Activated effector memory CD4-positive, alpha-beta T cell treated with Interleukin-2 at 50 U/mL for 16 hours (primary cell): ENCODE data around the gene U2AF2.

Experiments
- DNase-seq: peaks from one replicate; pipeline ENCODE4 v3.0.0-alpha.2; 2020

The U2AF2 gene

DNA sequence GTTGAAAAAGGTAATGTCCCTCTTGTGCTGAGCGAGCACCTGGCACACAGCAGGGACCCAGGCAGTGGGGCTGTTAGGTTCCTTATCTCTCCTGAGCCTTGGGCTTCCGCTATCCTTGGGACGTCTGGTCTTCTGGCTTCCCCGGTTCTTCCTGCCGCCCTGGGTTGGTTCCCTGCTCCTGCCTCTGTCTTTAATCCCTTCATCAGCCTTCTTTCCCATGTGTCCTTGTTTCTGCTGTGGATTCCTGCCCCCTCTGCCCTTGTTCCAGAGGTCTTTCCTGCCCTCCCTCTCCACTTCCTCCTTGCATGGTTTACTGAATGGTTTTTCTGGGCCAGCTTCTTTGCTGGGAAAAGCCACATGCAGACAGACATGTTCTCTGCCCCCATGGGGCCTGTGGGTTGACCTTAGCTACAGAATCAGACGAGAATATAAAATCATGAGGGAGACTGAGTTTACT lies 22.8 kb downstream of the U2AF2 start:
- no peak for DNase-seq

DNA sequence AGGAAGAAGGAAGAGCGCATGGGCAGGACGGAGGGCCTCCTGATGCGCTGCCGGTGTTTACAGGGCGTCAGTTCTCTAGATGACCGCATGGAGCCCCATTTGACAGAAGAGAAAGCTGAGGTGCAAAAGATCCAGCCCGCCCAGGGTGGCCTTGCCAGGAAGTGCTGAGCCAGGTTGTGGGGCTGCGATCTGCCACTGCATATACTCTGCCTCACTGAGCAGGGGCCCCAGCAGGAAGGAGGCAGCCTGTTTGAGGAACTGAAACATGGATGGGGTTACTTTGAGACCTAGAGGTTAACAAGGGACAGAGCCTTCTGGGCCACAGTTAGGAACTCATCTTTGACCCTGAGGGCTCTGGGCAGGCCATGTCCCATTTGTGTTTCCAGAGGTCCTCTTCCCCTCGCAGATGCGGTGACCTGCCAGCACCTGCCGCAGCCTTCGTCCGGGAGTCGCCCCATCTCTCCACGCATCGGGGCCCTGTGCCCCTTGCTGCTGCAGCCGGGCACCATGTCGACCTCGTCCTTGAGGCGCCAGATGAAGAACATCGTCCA lies 23.4 kb downstream of the U2AF2 start:
- DNase-seq = no peak

DNA sequence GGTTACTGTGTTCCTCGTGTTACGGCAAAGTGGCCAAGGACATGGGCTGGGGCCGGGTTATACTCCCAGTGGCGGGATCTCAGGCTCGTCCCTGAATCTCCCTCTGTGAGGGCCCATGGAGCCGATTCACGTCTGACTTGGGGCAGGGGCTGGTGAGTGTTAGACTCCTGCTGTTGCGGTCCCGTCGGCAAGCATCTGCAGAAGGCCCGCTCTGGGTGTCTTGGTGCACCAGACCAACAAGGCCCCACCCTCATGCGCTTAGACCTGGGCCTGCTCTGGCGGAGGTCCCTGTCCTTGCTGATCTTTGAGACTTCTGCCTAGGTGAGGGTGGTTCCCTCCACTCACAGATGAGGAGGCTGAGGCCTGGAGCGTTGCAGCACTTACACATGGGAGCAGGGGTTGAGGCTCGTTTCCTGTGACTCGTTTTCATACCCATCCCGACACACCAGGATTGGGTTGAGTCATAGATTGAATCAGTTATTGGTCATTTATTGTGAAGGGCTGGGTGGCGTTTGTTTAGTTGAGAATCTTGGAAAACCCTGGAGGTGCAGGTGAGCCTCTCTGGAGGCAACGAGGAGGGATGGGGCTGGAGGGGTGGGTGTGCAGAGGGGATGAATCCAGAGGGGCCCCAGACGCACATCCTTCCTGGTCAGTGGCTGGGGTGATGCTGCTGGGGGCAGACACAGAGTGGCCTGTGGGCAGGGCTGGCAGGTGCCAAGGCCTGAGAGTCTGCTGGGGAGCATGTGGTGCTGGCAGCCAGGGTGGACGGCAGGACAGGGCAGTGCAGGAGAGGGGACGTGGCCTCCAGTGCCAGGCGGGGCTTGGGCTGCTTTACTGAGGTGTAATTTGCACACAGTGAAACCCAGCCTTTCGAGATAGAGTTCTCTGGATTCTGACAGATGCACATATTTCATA lies 24.8 kb downstream of the U2AF2 start:
- no peak for DNase-seq

DNA sequence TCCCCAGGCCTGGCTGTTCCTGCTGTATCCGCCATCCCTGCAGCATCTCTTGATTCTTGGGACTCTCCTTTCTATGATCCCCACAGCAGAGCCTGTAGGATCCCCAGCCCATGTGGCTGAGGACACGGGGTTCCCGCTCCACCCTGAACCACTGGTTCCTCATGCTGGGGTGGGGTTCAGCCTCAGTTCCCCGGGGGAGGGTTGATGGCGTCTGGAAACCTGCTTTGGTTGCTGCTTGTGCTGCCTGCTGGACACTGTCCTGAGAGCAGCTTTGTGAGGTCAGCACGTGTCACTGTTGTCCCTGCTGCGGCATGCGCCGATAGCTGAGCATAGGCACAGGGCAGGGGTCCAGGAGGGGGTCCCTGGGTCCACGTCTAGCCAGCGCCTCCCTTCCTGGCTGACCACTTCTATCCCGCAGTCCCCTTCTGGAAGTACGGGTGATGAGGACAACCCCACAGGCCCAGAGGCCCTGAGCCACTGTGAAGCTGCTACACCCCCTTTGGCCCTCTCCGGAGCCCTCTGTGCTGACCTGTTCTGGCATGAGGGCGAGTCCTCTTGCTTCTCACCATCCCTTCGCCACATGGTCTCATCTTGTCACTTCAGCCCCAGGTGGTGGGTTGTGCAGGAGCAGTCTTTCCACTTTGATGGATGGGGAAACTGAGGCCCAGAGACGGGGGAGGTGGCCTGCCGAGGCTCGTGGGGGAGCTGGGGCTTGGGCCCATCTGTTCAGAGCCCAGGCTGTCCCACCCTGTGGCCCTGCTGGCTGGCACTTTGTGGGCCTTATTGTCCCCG lies 25.7 kb downstream of the U2AF2 start:
- no peak for DNase-seq

DNA sequence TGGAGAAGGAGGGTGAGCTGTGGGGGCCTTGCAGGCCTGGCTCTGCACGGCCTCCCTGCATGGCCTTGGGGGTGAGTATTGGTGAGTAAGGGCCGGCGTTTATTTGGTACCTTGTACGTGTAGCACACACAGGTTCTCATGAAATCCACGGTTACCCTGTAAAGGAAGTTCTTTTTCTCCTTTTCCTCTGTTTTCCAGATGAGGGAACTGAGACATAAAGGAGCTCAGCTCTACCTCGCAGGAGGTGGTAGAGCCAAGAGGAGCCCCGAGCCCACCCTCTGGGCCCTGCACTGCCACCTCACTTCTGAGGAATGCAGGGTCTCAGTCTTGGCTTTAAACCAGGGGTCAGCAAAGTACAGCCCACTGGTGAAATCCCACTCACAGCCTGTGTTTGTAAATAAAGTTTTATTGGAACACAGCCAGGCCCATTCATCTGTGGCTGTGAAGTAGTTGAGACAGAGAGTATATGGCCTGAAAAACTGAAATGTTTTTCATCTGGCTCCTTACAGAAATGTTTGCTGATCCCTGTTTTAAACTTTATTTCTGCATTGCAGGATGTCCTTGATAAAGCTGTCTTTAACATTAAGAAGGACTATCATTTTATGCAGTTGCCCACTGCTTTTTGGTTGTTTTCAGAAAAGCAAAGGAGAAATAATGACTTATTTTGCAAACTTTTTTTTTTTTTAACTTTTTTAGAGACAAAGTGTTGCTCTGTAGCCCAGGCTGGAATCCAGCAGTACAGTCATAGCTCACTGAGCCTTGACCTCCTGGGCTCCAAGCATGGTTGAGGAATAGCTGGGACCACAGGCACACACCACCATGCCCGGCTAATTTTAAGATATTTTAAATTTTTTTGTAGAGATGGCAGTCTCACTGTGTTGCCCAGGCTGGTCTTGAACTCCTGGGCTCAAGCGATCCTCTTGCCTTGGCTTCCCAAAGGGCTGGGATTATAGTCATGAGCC lies 26.6 kb downstream of the U2AF2 start:
- no peak for DNase-seq

DNA sequence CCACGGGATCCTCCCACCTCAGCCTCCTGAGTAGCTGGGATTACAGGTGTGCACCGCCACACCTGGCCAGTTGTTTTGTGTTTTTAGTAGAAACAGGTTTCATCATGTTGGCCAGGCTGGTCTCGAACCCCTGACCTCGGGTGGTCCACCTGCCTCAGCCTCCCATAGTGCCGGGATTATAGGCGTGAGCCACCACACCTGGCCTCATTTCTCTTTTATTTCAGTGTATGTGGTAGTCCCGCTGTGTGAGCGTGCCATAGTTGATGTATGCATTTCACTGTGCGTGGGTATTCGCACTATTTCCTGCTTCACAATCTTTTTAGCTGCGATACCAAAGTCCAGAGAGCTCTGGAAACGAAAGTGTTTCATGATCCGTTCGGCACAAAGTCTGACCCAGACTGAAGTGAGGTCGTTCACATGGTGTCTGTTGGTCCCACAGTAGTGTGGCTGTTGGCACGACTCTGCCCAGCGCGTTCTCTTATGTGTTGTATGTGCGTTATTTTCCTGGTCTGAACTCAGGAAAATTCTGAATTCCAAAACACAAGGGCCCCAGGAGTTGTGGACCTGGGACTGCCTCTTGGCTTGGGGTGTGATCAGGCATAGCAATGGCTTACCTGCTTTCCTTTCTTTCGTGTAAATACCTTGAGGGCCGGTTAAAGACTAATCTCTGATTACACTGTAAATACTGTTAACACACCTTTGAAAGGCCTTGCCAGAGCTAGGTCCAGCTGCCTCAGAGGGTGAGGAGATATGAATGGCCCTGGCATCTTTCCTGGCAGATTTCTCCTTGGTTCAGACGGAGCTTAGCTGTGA lies 28.8 kb downstream of the U2AF2 start:
- no peak for DNase-seq

DNA sequence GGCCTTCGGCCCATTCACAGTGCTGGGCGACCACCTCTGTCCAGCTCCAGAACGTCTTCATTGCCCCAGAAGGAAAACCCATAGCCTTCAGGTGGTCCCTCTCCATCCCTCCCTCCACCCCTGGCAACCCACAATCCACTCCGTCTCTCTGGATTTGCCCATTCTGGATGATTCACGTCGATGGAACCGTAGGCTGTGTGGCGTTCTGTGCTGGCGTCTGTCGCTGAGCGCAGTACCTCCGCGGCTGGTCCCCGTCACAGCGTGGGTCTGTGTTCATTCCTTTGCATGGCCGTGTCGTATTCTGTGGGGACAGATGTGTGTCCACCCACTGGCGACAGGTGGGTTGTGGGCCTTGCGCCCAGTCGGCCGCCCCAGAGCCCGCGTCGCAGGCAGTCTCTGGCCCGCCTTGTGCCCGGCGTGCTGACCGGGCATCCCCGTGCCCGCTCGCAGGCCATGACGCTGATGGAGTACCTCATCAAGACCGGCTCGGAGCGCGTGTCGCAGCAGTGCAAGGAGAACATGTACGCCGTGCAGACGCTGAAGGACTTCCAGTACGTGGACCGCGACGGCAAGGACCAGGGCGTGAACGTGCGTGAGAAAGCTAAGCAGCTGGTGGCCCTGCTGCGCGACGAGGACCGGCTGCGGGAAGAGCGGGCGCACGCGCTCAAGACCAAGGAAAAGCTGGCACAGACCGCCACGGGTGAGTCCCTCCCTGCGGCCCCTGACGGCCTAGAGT lies 30.3 kb downstream of the U2AF2 start:
- DNase-seq = no peak

DNA sequence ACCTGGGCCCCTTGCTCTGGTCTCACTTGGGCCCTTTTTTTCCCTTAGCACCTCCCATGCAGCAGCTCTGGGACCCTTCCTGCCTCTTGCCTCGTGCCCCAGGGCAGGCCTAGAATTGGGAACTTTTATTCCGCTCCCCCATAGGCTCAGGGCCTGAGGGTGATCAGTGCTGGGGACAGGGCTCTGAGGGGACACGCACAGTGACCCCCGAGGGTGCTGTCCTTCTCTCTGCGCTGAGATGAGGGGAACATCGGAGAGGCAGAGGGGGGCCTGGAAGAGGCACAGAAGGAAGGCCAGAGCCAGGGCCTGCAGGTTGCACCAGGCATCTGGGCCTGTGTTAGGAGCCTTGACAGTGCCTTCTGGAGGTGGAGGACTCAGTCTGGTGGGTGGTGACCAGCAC lies 30.9 kb downstream of the U2AF2 start:
- no peak for DNase-seq

DNA sequence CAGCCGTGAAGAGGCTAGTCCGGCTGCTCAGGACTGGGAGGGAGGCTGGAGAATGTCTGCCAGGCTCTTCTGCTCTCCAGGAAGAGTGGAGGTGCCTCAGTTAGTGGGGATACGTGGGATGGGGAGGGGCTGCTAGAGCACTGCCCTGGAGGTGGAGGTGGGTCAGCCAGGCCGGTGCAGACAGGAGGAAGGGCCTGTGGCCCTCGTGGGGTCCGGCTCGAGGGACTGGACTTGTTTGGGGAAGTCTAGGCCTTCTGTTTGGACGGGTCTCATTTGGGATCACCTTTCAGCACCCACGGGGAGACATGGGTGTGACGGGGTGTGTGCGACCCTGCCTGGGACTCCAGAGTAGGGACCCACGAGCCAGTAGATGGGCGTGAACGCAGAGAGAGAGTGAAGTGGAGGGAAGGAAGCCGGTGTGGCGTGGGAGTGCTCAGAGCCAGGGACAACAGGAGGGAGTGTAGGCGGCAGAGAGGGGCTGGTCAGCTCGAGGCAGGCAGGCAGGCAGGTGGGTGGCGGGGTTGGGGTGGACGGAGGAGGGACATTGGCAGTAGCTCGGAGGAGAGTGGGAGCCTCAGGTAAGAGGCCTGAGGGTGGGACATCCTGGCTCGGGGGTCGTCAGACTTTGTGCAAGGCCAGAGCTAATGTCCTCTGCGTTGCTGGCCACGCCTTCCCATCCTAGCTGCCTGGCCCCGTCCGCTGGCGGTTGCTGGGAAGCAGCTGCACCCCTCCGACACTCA lies 31.6 kb downstream of the U2AF2 start:
- DNase-seq = no peak

DNA sequence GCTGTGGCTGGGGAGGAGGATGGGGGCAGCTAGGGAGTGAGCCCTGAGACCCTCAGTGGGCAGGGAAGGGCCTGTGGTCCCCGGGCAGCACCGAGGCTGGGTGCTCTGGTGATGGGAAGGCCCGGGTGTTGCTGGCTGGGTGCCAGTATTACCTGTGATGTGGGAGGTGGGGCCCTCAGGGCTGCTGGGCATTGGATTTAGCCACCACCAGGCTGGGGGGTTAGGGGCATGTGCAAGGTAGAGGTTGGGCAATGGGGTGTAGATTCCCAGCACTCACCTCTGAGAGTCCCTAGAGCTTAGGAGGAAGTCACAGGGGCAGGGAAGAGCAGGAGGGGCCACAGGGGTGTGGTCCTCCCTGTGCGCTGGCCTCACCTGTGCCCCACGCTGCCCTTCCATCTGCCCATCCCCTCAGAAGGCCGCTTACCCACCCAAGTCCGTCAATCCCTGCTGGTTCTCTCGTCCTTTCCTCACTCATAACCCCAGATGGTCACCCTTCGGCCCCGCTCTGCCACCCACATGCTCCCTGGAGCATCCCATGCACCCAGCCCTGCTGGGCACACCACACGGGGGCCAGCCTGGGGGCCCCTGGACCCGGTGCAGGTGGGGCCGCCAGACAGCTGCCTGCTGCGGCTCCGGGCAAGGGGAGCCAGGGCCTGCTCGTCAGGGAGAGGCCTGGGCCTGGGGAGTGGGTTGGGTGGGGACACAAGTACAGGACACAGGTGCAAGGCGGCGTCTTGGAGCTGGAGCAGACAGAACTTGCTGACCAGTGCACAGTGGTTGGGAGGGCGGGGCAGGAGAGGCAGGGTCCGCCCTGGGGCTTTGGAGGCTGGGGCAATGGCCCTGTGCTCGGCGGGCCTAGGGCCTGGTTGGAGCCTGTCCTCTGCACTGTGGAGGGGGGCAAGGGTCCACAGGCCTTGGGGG lies 32.7 kb downstream of the U2AF2 start:
- DNase-seq = no peak

DNA sequence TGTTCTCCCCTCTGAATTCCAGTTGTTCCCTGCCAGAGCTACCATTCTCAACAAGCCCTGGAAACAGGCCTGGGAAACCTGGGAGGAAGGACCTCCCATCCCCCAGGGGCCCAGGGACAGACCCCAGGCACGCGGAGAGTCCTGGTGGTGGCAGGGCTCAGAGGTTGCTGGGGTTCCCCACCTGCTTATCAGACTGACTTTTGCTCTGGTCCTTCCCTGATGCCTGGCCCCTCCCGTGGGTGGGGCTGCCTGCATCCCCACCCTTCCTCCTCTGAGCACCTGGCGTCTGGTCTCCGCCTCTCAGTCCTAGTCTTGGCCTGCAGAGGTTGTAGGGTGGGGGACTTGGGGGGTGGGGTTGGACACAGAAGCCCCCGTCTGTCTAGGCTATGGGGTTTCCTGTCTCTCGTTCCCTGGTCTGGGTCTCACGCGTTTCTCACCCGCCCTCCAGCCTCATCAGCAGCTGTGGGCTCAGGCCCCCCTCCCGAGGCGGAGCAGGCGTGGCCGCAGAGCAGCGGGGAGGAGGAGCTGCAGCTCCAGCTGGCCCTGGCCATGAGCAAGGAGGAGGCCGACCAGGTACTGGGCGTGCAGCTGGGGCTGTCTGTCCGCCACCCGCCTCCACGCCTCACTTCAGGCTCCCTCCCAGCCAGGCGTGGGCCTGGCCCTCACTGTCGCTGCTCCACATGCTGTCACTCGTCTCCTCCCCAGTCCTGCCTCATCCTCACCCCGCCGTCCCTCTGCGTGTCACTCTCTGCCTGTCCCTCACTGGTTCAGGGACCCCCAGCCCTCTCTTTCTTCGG lies 33.8 kb downstream of the U2AF2 start:
- no peak for DNase-seq

DNA sequence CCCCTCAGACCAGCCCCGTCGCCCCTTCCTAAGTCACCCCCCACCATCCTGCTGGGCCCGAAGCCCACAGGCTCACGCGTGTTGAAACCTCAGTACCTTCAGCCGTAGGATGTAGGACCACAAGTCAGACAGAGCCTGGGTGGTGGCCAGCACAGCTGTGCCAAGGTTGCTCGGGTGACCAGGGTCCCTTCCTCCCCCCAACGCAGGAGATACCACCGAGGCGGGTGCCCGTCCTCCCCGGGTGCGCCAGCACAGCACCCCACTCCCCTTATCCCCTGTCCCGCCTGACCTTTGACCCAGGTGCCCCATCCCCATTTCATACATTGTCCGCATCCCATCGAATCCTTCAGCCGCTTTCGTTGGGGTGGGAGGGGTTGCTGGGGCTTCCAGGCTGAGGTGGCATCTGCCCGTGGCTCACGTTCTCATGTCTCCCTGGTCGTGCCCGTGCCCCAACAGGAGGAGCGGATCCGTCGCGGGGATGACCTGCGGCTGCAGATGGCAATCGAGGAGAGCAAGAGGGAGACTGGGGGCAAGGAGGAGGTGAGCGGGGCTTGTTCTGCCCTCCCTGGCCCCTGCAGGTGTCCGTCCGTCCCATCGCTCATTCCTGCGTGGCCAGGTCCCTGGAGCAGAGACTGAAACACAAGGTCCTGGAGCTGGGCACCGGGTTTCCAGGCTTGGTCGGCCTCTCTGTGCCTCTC lies 34.7 kb downstream of the U2AF2 start:
- no peak for DNase-seq

DNA sequence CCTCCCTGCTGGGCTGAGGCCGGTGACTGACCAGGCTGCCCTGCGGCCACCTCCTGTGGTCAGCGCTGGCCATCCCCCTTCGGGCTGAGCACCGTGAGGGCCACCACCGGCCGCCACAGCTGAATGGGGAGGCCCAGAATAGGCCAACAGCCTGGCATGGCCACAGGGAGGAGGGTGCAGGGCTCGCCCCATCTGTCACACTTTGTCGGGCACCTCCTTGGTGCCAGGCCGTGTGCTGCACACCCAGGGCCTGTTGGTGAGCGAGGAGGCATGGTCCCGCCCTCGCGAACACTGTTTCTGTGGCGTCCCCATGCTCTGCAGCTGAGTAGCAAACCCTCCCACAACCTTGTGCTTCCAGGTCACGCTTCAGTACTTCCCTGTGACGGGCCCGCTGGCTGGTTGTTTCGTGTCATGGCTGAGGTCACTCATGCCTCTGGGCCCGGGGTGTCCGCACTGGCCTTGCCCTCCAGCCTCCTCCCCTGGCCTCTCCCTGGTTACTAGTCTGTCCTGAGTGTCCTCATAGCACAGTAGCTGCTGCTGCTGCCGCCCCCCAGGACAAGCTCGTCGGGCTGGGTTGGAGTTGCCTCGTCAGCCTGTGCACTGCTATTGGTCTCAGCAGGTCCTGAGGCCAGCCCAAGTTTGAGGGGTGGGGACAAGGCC lies 35.4 kb downstream of the U2AF2 start:
- no peak for DNase-seq

DNA sequence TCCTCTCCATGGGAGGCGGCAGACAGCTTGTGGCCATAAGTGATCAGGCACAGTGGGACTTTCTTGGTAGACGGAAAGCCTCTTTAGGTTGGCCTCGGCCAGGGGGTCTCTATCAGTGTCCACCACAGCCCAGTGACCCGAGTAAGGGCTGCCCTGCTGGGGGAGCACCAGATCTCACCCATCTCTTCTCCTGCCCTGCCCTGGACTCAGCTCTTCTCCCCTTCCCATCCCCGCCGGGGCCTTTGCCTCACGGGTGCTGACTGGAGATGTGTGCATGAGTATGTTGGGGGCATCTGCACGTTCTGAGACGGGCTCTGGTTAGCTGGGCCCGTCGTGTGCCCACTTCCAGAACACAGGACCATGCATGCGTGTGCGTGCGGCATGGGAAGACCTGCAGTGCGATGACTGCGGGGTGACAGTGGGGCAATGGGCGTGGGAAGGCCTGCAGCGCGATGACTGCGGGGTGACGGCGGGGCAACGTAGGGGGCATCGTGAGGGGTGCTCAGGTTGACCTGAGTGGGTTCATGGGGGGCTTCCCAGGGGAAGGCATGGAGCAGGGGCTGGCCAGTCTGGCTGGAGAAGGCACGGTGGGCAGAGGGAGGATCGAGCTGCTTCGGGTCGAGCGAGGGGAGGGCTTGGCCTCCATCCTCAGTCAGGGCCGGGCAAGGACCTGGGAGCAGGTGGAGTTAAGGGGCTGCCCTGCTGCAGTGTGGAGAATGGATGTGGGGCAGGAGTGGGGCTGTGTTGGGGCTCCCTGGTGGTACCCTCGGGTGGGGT lies 36.1 kb downstream of the U2AF2 start:
- DNase-seq = no peak

DNA sequence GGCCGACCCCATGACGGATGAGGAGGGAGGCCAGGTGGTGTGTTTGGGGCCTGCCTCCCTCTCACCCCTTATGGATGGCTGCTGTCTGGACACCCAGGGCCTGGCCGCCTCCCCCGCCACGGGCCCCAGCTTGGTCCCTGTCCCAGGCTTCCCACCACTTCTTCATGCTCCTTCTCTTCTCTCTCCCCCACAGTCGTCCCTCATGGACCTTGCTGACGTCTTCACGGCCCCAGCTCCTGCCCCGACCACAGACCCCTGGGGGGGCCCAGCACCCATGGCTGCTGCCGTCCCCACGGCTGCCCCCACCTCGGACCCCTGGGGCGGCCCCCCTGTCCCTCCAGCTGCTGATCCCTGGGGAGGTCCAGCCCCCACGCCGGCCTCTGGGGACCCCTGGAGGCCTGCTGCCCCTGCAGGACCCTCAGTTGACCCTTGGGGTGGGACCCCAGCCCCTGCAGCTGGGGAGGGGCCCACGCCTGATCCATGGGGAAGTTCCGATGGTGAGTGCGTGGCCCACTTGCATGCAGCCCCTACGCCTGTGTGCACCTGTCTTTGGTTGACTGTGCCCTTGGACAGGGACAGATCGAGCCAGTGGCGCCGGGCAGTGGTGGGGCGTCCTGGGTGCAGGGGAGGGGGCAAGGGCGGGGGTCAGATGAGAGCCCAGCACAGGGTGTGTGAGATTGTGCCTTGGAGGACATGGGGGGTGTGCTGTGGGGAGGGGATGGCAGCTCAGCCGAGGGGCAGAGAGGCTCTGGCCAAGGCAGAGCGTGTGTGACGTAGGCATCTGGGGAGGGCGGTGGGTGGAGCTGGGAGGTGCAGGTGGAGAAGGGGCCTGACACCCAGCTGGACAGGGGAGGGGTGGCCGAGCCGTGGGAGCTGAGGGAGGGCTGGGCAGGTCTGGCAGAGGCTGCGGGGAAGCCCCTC lies 37.0 kb downstream of the U2AF2 start:
- DNase-seq = no peak
